ENCODE results near the gene PARG.
"Not testable (repeated sequence)": the region's sequence is repeated elsewhere in the genome, so short reads cannot be mapped to it uniquely, and the experiment has no call there.

Gene PARG

DNA sequence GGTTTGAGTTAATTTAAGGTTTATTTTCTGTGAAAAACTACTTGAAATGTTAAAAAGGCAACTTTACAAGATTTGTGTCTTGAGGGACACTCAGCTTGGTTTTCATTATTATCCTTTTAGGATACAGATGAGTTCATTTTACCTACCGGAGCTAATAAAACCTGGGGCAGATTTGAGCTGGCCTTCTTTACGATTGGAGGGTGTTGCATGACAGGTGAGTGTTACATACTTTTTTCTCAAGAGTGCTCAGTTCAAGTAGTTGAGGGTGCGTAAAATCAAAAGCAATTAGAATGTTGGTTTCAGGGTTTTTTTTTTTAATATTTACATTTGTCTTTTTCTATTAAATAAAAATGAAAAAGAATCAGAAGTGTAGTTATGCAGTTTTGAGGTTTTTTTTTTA, 10.2 kb upstream of the PARG start:
- H3K27ac ChIP-seq (ENCODE audit: low read length); H3K9ac ChIP-seq (ENCODE audit: low read length); H3K4me2 ChIP-seq (ENCODE audit: low read depth, low read length); H2AFZ ChIP-seq (ENCODE audit: low read length); H3K9me3 ChIP-seq (replicated peaks; ENCODE audit: insufficient read depth, low read length); DNase-seq; H3K4me1 ChIP-seq (ENCODE audit: low read length); H3K9me2 ChIP-seq (replicated peaks; ENCODE audit: insufficient read depth, low read length); H3K36me3 ChIP-seq (replicated peaks; ENCODE audit: insufficient read depth, low read length); H3K4me3 ChIP-seq (ENCODE audit: low read length); H3F3A ChIP-seq (ENCODE audit: insufficient read depth, low read length); H4K20me1 ChIP-seq (ENCODE audit: insufficient read depth, low read length); H3K27me3 ChIP-seq (replicated peaks; ENCODE audit: insufficient read depth, low read length): not testable (repeated sequence)
- H3K79me2 ChIP-seq (ENCODE audit: low read length), result peaks cover 31% of the 10 kb centered on the region

DNA sequence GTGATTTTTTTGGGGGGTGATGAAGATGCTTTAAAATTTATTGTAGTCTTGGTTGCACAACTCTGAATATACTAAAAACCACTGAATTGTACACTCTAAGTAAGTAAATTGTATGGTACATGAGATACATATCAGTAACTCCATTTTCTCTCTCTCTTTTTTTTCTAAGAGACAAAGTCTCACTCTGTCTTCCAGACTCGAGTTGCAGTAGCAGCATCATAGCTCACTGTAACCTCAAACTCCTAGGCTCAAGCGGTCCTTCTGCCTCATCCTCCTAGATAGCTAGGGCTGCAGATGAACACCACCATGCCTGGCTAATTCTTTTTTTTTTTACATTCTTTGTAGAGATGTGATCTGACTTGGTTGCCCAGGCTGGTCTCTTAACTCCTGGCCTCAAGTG, 6.9 kb upstream of the PARG start:
- H3K9me3 ChIP-seq (replicated peaks; ENCODE audit: insufficient read depth, low read length); H3K27me3 ChIP-seq (replicated peaks; ENCODE audit: insufficient read depth, low read length); H3K36me3 ChIP-seq (replicated peaks; ENCODE audit: insufficient read depth, low read length); H3K4me2 ChIP-seq (ENCODE audit: low read depth, low read length); H2AFZ ChIP-seq (ENCODE audit: low read length); H3K4me3 ChIP-seq (ENCODE audit: low read length); H3K4me1 ChIP-seq (ENCODE audit: low read length); H3K9ac ChIP-seq (ENCODE audit: low read length); H3F3A ChIP-seq (ENCODE audit: insufficient read depth, low read length); H4K20me1 ChIP-seq (ENCODE audit: insufficient read depth, low read length); DNase-seq; H3K9me2 ChIP-seq (replicated peaks; ENCODE audit: insufficient read depth, low read length): not testable (repeated sequence)
- H3K79me2 ChIP-seq (ENCODE audit: low read length), result peaks cover 38% of the 10 kb centered on the region
- peak overlapping the region; percentile 55; the same call in 1 of the 2 replicates for H3K27ac ChIP-seq (ENCODE audit: low read length)

DNA sequence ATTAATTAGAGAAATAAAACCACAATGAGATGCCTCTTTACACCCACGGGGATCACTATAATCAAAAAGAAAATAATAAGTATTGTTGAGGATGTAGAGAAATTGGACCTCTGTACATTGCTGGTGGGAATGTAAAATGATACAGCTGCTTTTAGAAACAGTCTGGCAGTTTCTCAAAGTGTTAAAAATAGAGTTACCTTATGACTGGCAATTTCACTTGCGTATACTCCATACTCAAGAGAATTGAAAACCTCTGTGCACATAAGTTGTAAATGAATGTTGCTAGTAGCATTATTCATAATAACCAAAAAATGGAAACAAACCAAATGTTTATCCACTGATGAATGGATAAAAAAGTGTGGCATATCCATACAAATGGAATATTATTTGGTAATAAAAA, 6.3 kb upstream of the PARG start:
- not testable (repeated sequence) for H3K27me3 ChIP-seq (replicated peaks; ENCODE audit: insufficient read depth, low read length); H3K9ac ChIP-seq (ENCODE audit: low read length); H3K9me3 ChIP-seq (replicated peaks; ENCODE audit: insufficient read depth, low read length); H3K4me3 ChIP-seq (ENCODE audit: low read length); H3K4me1 ChIP-seq (ENCODE audit: low read length); H3K4me2 ChIP-seq (ENCODE audit: low read depth, low read length); H2AFZ ChIP-seq (ENCODE audit: low read length); H3K36me3 ChIP-seq (replicated peaks; ENCODE audit: insufficient read depth, low read length); H3F3A ChIP-seq (ENCODE audit: insufficient read depth, low read length); H3K9me2 ChIP-seq (replicated peaks; ENCODE audit: insufficient read depth, low read length); H4K20me1 ChIP-seq (ENCODE audit: insufficient read depth, low read length); DNase-seq
- peak overlapping the region; percentile 55; the same call in 1 of the 2 replicates for H3K27ac ChIP-seq (ENCODE audit: low read length)
- peaks cover 44% of the 10 kb centered on the region for H3K79me2 ChIP-seq (ENCODE audit: low read length)

DNA sequence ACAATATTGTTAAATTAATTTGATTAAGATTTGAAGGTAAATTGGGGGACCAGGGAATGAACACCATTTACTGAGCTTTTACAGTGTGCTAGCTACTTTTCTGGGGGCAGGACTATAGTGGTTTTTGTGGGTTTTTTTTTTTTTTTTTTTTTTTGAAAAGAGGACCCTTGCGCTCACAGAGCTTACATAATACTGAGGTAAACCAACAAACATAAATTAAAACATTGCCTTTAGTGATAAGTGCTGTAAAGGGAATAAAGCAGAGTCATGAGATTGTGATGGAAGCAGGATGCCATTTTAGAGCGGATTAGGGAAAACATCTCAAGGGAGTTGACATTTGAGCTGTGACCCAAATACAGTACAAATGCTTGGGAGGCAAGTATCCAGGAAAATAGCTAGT, 1.8 kb upstream of the PARG start:
- not testable (repeated sequence) for H3F3A ChIP-seq (ENCODE audit: insufficient read depth, low read length); H3K9ac ChIP-seq (ENCODE audit: low read length); H3K9me2 ChIP-seq (replicated peaks; ENCODE audit: insufficient read depth, low read length); H3K27ac ChIP-seq (ENCODE audit: low read length); DNase-seq; H3K4me3 ChIP-seq (ENCODE audit: low read length); H3K36me3 ChIP-seq (replicated peaks; ENCODE audit: insufficient read depth, low read length); H3K4me1 ChIP-seq (ENCODE audit: low read length); H4K20me1 ChIP-seq (ENCODE audit: insufficient read depth, low read length); H2AFZ ChIP-seq (ENCODE audit: low read length); H3K9me3 ChIP-seq (replicated peaks; ENCODE audit: insufficient read depth, low read length); H3K27me3 ChIP-seq (replicated peaks; ENCODE audit: insufficient read depth, low read length)
- Histone ChIP-seq H3K4me2 (ENCODE audit: low read depth, low read length) (peak overlapping the region; percentile 15; the same call in 1 of the 2 replicates), H3K79me2 (ENCODE audit: low read length) (peaks cover 51% of the 10 kb centered on the region)

DNA sequence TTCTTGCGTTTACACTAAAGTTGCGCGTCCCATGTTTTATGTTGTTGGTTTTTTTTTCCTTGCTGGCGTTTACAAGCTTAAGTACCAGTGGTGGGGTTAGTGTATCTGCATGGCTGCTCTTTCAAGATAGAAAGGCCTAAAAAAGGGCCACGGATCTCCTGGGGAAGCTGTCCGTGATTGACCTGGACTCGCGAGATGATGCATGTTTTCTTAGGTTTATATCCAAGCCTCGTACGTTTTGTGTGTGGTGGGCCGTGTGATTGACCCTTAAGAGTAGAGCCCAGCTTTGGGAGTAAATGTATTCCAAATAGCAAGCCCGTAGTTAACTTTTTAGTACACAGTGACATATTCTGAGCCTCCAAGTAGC, 495 bp upstream of the PARG start:
- not testable (repeated sequence) for H3K36me3 ChIP-seq (replicated peaks; ENCODE audit: insufficient read depth, low read length); H3K9me3 ChIP-seq (replicated peaks; ENCODE audit: insufficient read depth, low read length); H4K20me1 ChIP-seq (ENCODE audit: insufficient read depth, low read length); H3K9me2 ChIP-seq (replicated peaks; ENCODE audit: insufficient read depth, low read length); H3F3A ChIP-seq (ENCODE audit: insufficient read depth, low read length); H3K4me1 ChIP-seq (ENCODE audit: low read length); H3K27me3 ChIP-seq (replicated peaks; ENCODE audit: insufficient read depth, low read length); DNase-seq
- peak overlapping the region; percentile 52; the same call in 1 of the 2 replicates for H3K27ac ChIP-seq (ENCODE audit: low read length)
- 0 out of 2 replicates have a peak overlapping the region, but pooled peaks have one; percentile 31 for H2AFZ ChIP-seq (ENCODE audit: low read length)
- peak overlapping the region; percentile 68 for H3K4me3 ChIP-seq (ENCODE audit: low read length)
- peaks cover 54% of the 10 kb centered on the region for H3K79me2 ChIP-seq (ENCODE audit: low read length)
- H3K9ac ChIP-seq (ENCODE audit: low read length), result peak overlapping the region; percentile 85
- H3K4me2 ChIP-seq (ENCODE audit: low read depth, low read length), result peak overlapping the region; percentile 48

DNA sequence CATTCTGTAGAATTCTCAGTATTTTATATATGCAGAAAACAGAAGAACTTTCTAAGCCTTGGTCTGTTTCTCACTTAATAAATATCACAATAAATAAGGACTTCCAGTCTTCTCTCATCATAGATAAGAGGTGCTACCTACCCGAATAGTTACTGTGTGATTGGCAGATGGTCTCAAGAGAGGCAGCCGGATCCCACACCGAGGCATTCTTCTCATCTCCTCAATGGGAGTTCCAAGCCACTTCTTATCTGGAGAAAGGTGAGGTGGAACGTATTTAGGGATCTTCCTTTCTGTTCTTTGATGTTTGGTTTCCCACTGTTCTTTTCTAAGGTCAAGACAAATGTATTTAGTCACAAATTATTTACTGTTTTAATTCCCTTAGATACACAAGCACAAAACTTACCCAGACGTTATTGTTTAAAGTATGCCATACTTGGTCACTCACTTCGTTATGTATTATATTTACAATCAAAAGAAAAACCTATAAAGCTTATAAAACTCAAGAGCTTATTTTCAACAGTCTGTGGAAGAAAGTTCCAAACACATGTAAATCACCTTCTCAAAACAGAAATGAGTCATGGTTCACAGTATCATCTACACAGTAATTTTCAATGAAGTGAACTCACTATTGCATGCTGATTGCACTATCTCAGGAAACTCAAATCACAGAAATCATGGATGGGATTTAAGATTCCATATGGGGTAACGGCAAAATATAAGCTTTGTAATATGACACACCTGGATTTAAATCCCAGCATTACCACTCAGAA, 9.7 kb downstream of the PARG start:
- H3K36me3 ChIP-seq (replicated peaks; ENCODE audit: insufficient read depth, low read length); DNase-seq; H3K9me2 ChIP-seq (replicated peaks; ENCODE audit: insufficient read depth, low read length); H3K27ac ChIP-seq (ENCODE audit: low read length); H3K9ac ChIP-seq (ENCODE audit: low read length); H3K4me2 ChIP-seq (ENCODE audit: low read depth, low read length); H4K20me1 ChIP-seq (ENCODE audit: insufficient read depth, low read length); H2AFZ ChIP-seq (ENCODE audit: low read length); H3K79me2 ChIP-seq (ENCODE audit: low read length); H3F3A ChIP-seq (ENCODE audit: insufficient read depth, low read length); H3K4me3 ChIP-seq (ENCODE audit: low read length); H3K9me3 ChIP-seq (replicated peaks; ENCODE audit: insufficient read depth, low read length); H3K4me1 ChIP-seq (ENCODE audit: low read length); H3K27me3 ChIP-seq (replicated peaks; ENCODE audit: insufficient read depth, low read length): not testable (repeated sequence)

DNA sequence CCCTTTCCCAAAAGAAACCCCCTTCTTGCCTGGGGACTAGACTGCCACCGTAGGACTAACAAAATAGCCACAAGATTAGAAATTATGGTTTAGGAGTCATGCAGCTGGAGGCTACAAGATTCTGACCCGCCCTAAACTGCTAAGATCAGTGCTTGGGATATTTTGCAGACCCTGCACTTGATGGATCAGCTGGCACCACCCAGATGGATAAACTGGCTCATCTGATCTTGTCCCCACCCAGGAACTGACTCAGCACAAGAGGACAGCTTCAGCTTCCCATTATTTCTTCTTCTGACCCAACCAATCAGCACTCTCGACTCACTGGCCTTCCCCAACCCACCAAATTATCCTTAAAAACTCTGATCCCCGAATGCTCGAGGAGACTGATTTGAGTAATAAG, 10.6 kb downstream of the PARG start:
- not testable (repeated sequence) for H3K79me2 ChIP-seq (ENCODE audit: low read length); DNase-seq; H3K27me3 ChIP-seq (replicated peaks; ENCODE audit: insufficient read depth, low read length); H2AFZ ChIP-seq (ENCODE audit: low read length); H3K9me3 ChIP-seq (replicated peaks; ENCODE audit: insufficient read depth, low read length); H3K27ac ChIP-seq (ENCODE audit: low read length); H3K4me2 ChIP-seq (ENCODE audit: low read depth, low read length); H3K9ac ChIP-seq (ENCODE audit: low read length); H3K36me3 ChIP-seq (replicated peaks; ENCODE audit: insufficient read depth, low read length); H4K20me1 ChIP-seq (ENCODE audit: insufficient read depth, low read length); H3K4me3 ChIP-seq (ENCODE audit: low read length); H3F3A ChIP-seq (ENCODE audit: insufficient read depth, low read length); H3K4me1 ChIP-seq (ENCODE audit: low read length); H3K9me2 ChIP-seq (replicated peaks; ENCODE audit: insufficient read depth, low read length)

DNA sequence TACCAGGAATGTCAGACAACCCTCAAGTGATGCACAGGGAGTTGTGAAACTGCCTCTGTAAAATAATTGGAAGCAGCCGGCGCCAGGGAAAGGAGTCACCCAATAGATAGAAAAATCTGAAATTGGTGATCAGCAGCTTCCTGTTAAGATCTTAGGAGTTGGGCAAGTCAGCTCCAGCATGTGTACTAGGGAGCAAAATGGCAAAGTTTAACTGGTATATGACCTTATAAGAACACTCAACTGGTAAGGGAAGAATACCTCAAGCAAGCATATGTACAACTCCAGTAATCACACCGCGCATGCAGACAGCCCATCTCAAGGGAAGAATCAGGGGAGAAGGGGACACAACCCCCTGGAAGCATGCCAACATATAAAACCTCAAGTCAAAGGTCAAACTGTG, 18.3 kb downstream of the PARG start:
- not testable (repeated sequence) for H3K4me1 ChIP-seq (ENCODE audit: low read length); H3K27me3 ChIP-seq (replicated peaks; ENCODE audit: insufficient read depth, low read length)

More for the DNA sequence above, 18.3 kb downstream of the PARG start:
- not testable (repeated sequence) for H2AFZ ChIP-seq (ENCODE audit: low read length); H3K4me2 ChIP-seq (ENCODE audit: low read depth, low read length); DNase-seq; H3K36me3 ChIP-seq (replicated peaks; ENCODE audit: insufficient read depth, low read length); H3K9ac ChIP-seq (ENCODE audit: low read length); H3K27ac ChIP-seq (ENCODE audit: low read length); H3F3A ChIP-seq (ENCODE audit: insufficient read depth, low read length); H3K79me2 ChIP-seq (ENCODE audit: low read length); H3K9me3 ChIP-seq (replicated peaks; ENCODE audit: insufficient read depth, low read length); H4K20me1 ChIP-seq (ENCODE audit: insufficient read depth, low read length); H3K4me3 ChIP-seq (ENCODE audit: low read length); H3K9me2 ChIP-seq (replicated peaks; ENCODE audit: insufficient read depth, low read length)

Measured in MM.1S (cell line).